ENCODE results near the gene TGFB1I1. TPM values are rescaled to one million over a fixed set of nuclear protein-coding genes. Genes with fewer than 3 reads are reported as not detected.

The TGFB1I1 gene
- polyA plus RNA-seq, 1 donor from 2014 or later = 0.38 TPM

DNA sequence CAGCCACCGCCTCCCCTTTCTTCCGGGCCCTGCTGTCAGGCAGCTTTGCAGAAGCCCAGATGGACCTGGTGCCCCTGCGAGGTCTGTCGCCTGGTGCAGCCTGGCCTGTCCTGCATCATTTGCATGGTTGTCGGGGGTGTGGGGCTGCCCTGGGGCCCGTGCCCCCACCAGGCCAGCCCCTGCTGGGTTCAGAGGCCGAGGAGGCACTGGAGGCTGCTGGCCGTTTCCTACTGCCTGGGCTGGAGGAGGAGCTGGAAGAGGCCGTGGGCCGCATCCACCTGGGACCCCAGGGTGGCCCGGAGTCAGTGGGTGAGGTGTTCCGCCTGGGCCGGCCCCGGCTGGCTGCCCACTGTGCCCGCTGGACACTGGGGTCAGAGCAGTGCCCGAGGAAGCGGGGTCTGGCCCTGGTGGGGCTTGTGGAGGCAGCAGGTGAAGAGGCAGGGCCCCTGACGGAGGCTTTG, 5.5 kb upstream of the TGFB1I1 start:
- Histone ChIP-seq H3F3A (ENCODE audit: insufficient read depth, low read length, poor library complexity, severe bottlenecking) (no peaks in the 10 kb centered on the region), H3K36me3 (ENCODE audit: insufficient read depth, low read length) (no peaks in the 10 kb centered on the region), H3K27me3 (ENCODE audit: insufficient read depth, low read depth, low read length) (peaks cover 3% of the 10 kb centered on the region), H2AFZ (ENCODE audit: low read depth, low read length) (no peak overlapping the region), H3K4me3 (ENCODE audit: low read length) (no peak overlapping the region), H3K79me2 (replicated peaks; ENCODE audit: insufficient read depth, low read length) (no peaks in the 10 kb centered on the region), H3K9me3 (ENCODE audit: low read length) (no peaks in the 10 kb centered on the region), H3K27ac (ENCODE audit: low read length) (no peak overlapping the region), H3K9ac (ENCODE audit: low read length) (no peak overlapping the region), H3K9me2 (ENCODE audit: insufficient read depth, low read length) (no peaks in the 10 kb centered on the region), H4K20me1 (ENCODE audit: insufficient read depth) (no peaks in the 10 kb centered on the region), H3K4me2 (ENCODE audit: low read length) (no peak overlapping the region)
- TF ChIP-seq, protein P1, sequence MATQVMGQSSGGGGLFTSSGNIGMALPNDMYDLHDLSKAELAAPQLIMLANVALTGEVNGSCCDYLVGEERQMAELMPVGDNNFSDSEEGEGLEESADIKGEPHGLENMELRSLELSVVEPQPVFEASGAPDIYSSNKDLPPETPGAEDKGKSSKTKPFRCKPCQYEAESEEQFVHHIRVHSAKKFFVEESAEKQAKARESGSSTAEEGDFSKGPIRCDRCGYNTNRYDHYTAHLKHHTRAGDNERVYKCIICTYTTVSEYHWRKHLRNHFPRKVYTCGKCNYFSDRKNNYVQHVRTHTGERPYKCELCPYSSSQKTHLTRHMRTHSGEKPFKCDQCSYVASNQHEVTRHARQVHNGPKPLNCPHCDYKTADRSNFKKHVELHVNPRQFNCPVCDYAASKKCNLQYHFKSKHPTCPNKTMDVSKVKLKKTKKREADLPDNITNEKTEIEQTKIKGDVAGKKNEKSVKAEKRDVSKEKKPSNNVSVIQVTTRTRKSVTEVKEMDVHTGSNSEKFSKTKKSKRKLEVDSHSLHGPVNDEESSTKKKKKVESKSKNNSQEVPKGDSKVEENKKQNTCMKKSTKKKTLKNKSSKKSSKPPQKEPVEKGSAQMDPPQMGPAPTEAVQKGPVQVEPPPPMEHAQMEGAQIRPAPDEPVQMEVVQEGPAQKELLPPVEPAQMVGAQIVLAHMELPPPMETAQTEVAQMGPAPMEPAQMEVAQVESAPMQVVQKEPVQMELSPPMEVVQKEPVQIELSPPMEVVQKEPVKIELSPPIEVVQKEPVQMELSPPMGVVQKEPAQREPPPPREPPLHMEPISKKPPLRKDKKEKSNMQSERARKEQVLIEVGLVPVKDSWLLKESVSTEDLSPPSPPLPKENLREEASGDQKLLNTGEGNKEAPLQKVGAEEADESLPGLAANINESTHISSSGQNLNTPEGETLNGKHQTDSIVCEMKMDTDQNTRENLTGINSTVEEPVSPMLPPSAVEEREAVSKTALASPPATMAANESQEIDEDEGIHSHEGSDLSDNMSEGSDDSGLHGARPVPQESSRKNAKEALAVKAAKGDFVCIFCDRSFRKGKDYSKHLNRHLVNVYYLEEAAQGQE (IDR thresholded peaks at IDR 0.05; ENCODE audit: borderline replicate concordance) = no peak
- TF ChIP-seq EZH2 (IDR thresholded peaks at IDR 0.05; ENCODE audit: borderline replicate concordance, insufficient read depth, low read length, poor library complexity, severe bottlenecking) (no peak), SMC3 (conservative IDR thresholded peaks at IDR 0.05; ENCODE audit: poor library complexity) (no peak), MXI1 (conservative IDR thresholded peaks at IDR 0.05; ENCODE audit: poor library complexity, severe bottlenecking) (no peak), TAF1 (IDR thresholded peaks at IDR 0.05; ENCODE audit: low read depth) (no peak), RAD21 (conservative IDR thresholded peaks at IDR 0.05) (no peak), POLR2AphosphoS5 (IDR thresholded peaks at IDR 0.05) (no peak), EP300 (conservative IDR thresholded peaks at IDR 0.05; ENCODE audit: poor library complexity, severe bottlenecking) (no peak)
- TF ChIP-seq, protein P2, sequence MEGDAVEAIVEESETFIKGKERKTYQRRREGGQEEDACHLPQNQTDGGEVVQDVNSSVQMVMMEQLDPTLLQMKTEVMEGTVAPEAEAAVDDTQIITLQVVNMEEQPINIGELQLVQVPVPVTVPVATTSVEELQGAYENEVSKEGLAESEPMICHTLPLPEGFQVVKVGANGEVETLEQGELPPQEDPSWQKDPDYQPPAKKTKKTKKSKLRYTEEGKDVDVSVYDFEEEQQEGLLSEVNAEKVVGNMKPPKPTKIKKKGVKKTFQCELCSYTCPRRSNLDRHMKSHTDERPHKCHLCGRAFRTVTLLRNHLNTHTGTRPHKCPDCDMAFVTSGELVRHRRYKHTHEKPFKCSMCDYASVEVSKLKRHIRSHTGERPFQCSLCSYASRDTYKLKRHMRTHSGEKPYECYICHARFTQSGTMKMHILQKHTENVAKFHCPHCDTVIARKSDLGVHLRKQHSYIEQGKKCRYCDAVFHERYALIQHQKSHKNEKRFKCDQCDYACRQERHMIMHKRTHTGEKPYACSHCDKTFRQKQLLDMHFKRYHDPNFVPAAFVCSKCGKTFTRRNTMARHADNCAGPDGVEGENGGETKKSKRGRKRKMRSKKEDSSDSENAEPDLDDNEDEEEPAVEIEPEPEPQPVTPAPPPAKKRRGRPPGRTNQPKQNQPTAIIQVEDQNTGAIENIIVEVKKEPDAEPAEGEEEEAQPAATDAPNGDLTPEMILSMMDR (IDR thresholded peaks at IDR 0.05; ENCODE audit: poor library complexity, severe bottlenecking) = no peak

DNA sequence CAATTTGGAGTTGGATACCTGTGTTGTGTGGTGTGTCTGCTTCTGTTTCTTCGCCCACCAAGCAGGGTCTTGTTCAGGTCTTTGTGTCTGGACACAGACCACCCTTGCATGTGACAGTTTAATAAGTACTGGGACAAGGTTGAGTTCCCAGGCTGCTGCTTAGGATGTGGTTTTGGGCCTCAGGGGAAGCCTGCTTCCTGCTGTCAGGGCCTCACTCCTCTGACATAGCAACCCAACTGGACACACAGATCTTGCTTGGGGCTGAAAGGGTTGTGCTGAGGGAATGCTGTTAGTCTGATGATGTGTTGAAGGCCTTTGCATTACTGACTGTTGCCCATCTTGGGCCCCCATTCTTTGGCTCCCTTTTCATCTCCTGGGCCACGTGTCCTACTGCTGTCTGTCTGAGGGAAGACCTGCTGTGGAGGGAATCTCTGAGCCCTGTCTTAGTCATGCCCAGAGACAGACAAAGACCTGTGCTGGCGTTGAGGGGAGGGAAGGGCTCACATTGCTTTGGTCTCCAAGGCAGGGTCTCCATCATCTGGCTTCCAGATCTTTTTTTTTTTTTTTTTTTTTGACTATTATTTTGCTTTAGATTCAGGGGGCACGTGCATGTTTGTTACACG, 4.7 kb upstream of the TGFB1I1 start:
- peaks cover 11% of the 10 kb centered on the region for H3K27me3 ChIP-seq (ENCODE audit: insufficient read depth, low read depth, low read length)
- H3K9ac ChIP-seq (ENCODE audit: low read length) = no peak overlapping the region
- H3F3A ChIP-seq (ENCODE audit: insufficient read depth, low read length, poor library complexity, severe bottlenecking) = no peaks in the 10 kb centered on the region
- no peak overlapping the region for H3K27ac ChIP-seq (ENCODE audit: low read length)
- no peak for TF ChIP-seq TAF1 (IDR thresholded peaks at IDR 0.05; ENCODE audit: low read depth)
- TF ChIP-seq SMC3 (conservative IDR thresholded peaks at IDR 0.05; ENCODE audit: poor library complexity) = no peak
- no peak for TF ChIP-seq EZH2 (IDR thresholded peaks at IDR 0.05; ENCODE audit: borderline replicate concordance, insufficient read depth, low read length, poor library complexity, severe bottlenecking)
- TF ChIP-seq POLR2AphosphoS5 (IDR thresholded peaks at IDR 0.05) = no peak
- no peak for TF ChIP-seq MXI1 (conservative IDR thresholded peaks at IDR 0.05; ENCODE audit: poor library complexity, severe bottlenecking)
- TF ChIP-seq, protein P1 (IDR thresholded peaks at IDR 0.05; ENCODE audit: borderline replicate concordance) = no peak
- TF ChIP-seq, protein P2 (IDR thresholded peaks at IDR 0.05; ENCODE audit: poor library complexity, severe bottlenecking) = no peak
- TF ChIP-seq EP300 (conservative IDR thresholded peaks at IDR 0.05; ENCODE audit: poor library complexity, severe bottlenecking) = no peak
- TF ChIP-seq RAD21 (conservative IDR thresholded peaks at IDR 0.05) = no peak
- H3K9me3 ChIP-seq (ENCODE audit: low read length) = no peaks in the 10 kb centered on the region
- no peaks in the 10 kb centered on the region for H3K36me3 ChIP-seq (ENCODE audit: insufficient read depth, low read length)
- H2AFZ ChIP-seq (ENCODE audit: low read depth, low read length) = no peak overlapping the region
- H3K4me2 ChIP-seq (ENCODE audit: low read length) = no peak overlapping the region
- no peaks in the 10 kb centered on the region for H3K79me2 ChIP-seq (replicated peaks; ENCODE audit: insufficient read depth, low read length)
- no peaks in the 10 kb centered on the region for H3K9me2 ChIP-seq (ENCODE audit: insufficient read depth, low read length)
- H4K20me1 ChIP-seq (ENCODE audit: insufficient read depth) = no peaks in the 10 kb centered on the region
- no peak overlapping the region for H3K4me3 ChIP-seq (ENCODE audit: low read length)
